ENCODE measurements around the gene SUPT16H.
A peak's percentile ranks its signal among the peaks of the same experiment; 100 is the strongest.
"Not testable (repeated sequence)": the region's sequence is repeated elsewhere in the genome, so short reads cannot be mapped to it uniquely, and the experiment has no call there.

Gene SUPT16H

GRCh38 chr14:21356511-21356910 is 27.3 kb downstream of the SUPT16H start:
- DNase-seq, result no peak

- DNase-seq, result peak; percentile 24
These were observed 31.2 kb downstream of the SUPT16H start for GRCh38 chr14:21352587-21352986.

- DNase-seq, result no peak
These were observed 33.3 kb downstream of the SUPT16H start for GRCh38 chr14:21350539-21350938.

GRCh38 chr14:21347201-21347600 is 36.6 kb downstream of the SUPT16H start:
- DNase-seq, result no peak

GRCh38 chr14:21346532-21347135 is 37.2 kb downstream of the SUPT16H start:
- DNase-seq, result no peak

- no peak for DNase-seq
These were observed 40.6 kb downstream of the SUPT16H start for GRCh38 chr14:21343035-21343794.

GRCh38 chr14:21334202-21334906 is 49.5 kb downstream of the SUPT16H start:
- no peak for DNase-seq

- no peak for DNase-seq
These were observed 50.9 kb downstream of the SUPT16H start for GRCh38 chr14:21332950-21333349.

- DNase-seq, result no peak
These were observed 56.8 kb downstream of the SUPT16H start for GRCh38 chr14:21326972-21327371.

GRCh38 chr14:21322716-21323115 is 61.1 kb downstream of the SUPT16H start:
- DNase-seq, result no peak

GRCh38 chr14:21320913-21321312 is 62.9 kb downstream of the SUPT16H start:
- DNase-seq, result no peak

GRCh38 chr14:21317398-21317797 is 66.4 kb downstream of the SUPT16H start:
- DNase-seq, result no peak

- no peak for DNase-seq
These were observed 70.3 kb downstream of the SUPT16H start for GRCh38 chr14:21313512-21313911.

- no peak for DNase-seq
These were observed 72.2 kb downstream of the SUPT16H start for GRCh38 chr14:21311614-21312013.

GRCh38 chr14:21309956-21310355 is 73.9 kb downstream of the SUPT16H start:
- no peak for DNase-seq

- no peak for DNase-seq
These were observed 74.6 kb downstream of the SUPT16H start for GRCh38 chr14:21309238-21309636.

- no peak for DNase-seq
These were observed 75.2 kb downstream of the SUPT16H start for GRCh38 chr14:21308479-21309237.

GRCh38 chr14:21308132-21308478 is 75.7 kb downstream of the SUPT16H start:
- no peak for DNase-seq

GRCh38 chr14:21307637-21308036 is 76.2 kb downstream of the SUPT16H start:
- DNase-seq, result no peak

GRCh38 chr14:21302836-21303140 is 81.0 kb downstream of the SUPT16H start:
- DNase-seq, result not testable (repeated sequence)

- DNase-seq, result no peak
These were observed 81.6 kb downstream of the SUPT16H start for GRCh38 chr14:21302013-21302835.

Measured in GF-D8 (cell line).